Prostate gland (tissue), 2 donors: ENCODE data around the gene GANC. TPM values are rescaled to one million over a fixed set of nuclear protein-coding genes. Genes with fewer than 3 reads are reported as not detected.

ENCODE experiments used
- DNase-seq: peaks from one replicate; pipeline ENCODE4 v3.0.0-alpha.2; 2019; ENCODE audit warnings: low spot score
- H3K27ac ChIP-seq, 2 donors: fragments of 200-600 bp; sonication (generic); 2 replicates each; pipeline ENCODE4 v1.5.1; 2017 to 2019
- H3K27me3 ChIP-seq: fragments of 200-600 bp; sonication (generic); replicated peaks from 2 replicates; pipeline ENCODE4 v1.5.1; 2019; ENCODE audit not compliant: insufficient read depth
- H3K36me3 ChIP-seq, 2 donors: fragments of 200-600 bp; sonication (generic); 1 replicate in 1 of 2; 2 replicates in 1 of 2; pipeline versions ENCODE4 v1.5.1 to v1.8.1; 2017 to 2019
- H3K4me1 ChIP-seq: fragments of 200-600 bp; sonication (generic); replicated peaks from 2 replicates; pipeline ENCODE4 v1.5.1; 2019
- H3K4me3 ChIP-seq, 2 donors: fragments of 200-600 bp; sonication (generic); 2 replicates each; pipeline ENCODE4 v1.5.1; 2017 to 2019
- H3K9me3 ChIP-seq: fragments of 200-600 bp; sonication (generic); 2 replicates; pipeline ENCODE4 v1.5.1; 2017
- CTCF ChIP-seq, 4 experiments: fragments of 200-600 bp in 2 of 4; fragments of 450-650 bp in 2 of 4; sonication (generic) in 2 of 4; IDR thresholded peaks; 1 replicate in 3 of 4; 2 replicates in 1 of 4; pipeline ENCODE4 v1.5.1; 2016 to 2019; ENCODE audit warnings: antibody characterized with exemption in 4 of 4, mild to moderate bottlenecking in 2 of 4, moderate library complexity in 2 of 4
- POLR2A ChIP-seq: fragments of 450-650 bp; IDR thresholded peaks from one replicate; pipeline ENCODE4 v1.6.1; 2016; ENCODE audit warnings: antibody characterized with exemption, mild to moderate bottlenecking
- POLR2AphosphoS5 ChIP-seq: sonication (generic); formaldehyde crosslinking; IDR thresholded peaks from one replicate; pipeline ENCODE4 v1.6.1; 2017; ENCODE audit warnings: antibody characterized with exemption
- WGBS: methylation state at CpG from one replicate; pipeline ENCODE4 v1.1.5; 2018; 5-methylcytosine and 5-hydroxymethylcytosine counted together
- intact Hi-C: fragments of 100-400 bp; cut with DNase I; formaldehyde crosslinking; loops from one replicate; pipeline ENCODE4 v1.14.2; 2022
- total RNA-seq, 2 donors: library from RNA; depleted of rRNA; stranded (reverse); fragments of >200 nt; gene quantifications; one replicate each; pipeline ENCODE4 v1.1.0, GENCODE V29; 2016

Gene GANC
- total RNA-seq, 2 donors from 2014 or later: 10.2 to 38.7 TPM

DNA sequence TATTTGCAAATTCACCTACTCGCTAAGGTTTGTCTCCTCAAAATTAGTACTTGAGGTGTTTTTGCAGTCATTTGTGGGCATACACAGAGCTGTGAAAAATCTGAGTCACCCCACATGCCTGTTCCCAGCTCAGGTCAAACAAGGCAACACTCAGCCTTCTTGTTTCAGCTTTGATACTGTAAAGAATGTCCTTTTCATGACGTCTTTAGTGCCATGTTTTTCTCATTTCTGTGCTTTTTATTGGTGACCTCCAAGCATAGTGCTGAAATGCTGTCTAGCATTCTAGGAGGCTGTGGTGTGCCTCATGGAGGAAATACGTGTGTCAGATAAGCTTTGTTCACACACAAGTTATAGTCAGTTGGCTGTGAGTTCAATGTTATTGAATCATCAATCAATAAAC lies 95.1 kb downstream of the GANC start:
- Histone ChIP-seq H3K4me1 (no peaks in the 10 kb centered on the region), H3K27me3 (no peaks in the 10 kb centered on the region), H3K9me3 (no peaks in the 10 kb centered on the region), H3K27ac (no peak overlapping the region), H3K36me3 (no peaks in the 10 kb centered on the region), H3K4me3 (no peak overlapping the region)
- intact Hi-C loops: no loop called here
- WGBS: 79% methylated on average over 3 of the region's 3 CpGs
- no peak for DNase-seq
- TF ChIP-seq POLR2A (no peak), POLR2AphosphoS5 (no peak), CTCF (IDR thresholded peaks at IDR 0.05) (no peak)

DNA sequence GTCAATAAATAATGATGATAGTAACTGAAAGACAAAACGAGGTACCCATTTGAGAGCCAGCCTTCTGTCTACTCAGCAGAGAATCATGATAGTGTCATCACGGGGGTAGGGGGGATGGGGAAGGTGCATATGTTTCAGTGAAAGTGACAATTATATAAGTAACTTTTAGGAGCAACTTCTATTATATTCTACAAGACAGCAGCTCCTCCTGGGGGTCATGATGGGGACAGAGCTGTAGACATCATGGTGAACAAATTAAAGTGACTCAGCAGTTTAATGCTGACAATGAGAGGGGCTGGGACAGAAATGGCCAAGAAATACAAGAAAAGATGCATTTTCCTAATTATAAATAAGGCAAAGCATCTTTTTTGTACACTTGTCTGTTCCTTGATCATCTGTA lies 98.1 kb downstream of the GANC start:
- no peaks in the 10 kb centered on the region for H3K36me3 ChIP-seq
- H3K27ac ChIP-seq: no peak overlapping the region
- H3K4me1 ChIP-seq: no peaks in the 10 kb centered on the region
- TF ChIP-seq POLR2A (no peak), CTCF (IDR thresholded peaks at IDR 0.05) (no peak), POLR2AphosphoS5 (no peak)
- no peaks in the 10 kb centered on the region for H3K9me3 ChIP-seq
- H3K27me3 ChIP-seq: no peaks in the 10 kb centered on the region
- H3K4me3 ChIP-seq: no peak overlapping the region
- WGBS: 85% methylated on average over 2 of the region's 2 CpGs
- intact Hi-C loops: no loop called here
- DNase-seq: no peak

- Histone ChIP-seq H3K4me1 (no peaks in the 10 kb centered on the region), H3K4me3 (no peak overlapping the region), H3K9me3 (no peaks in the 10 kb centered on the region), H3K36me3 (no peaks in the 10 kb centered on the region), H3K27me3 (no peaks in the 10 kb centered on the region), H3K27ac (no peak overlapping the region)
- 90% methylated on average over 1 of the region's 1 CpG for WGBS
- TF ChIP-seq CTCF (IDR thresholded peaks at IDR 0.05) (no peak), POLR2A (no peak), POLR2AphosphoS5 (no peak)
- intact Hi-C loops: no loop called here
- no peak for DNase-seq
Measured at GRCh38 chr15:42373274-42373673, 100.3 kb downstream of the GANC start.

- WGBS: 88% methylated on average over 4 of the region's 4 CpGs
- intact Hi-C loops: no loop called here
- Histone ChIP-seq H3K9me3 (no peaks in the 10 kb centered on the region), H3K36me3 (no peaks in the 10 kb centered on the region), H3K4me1 (no peaks in the 10 kb centered on the region), H3K27me3 (no peaks in the 10 kb centered on the region), H3K27ac (no peak overlapping the region), H3K4me3 (no peak overlapping the region)
- TF ChIP-seq CTCF (IDR thresholded peaks at IDR 0.05) (no peak), POLR2AphosphoS5 (no peak), POLR2A (no peak)
- DNase-seq: no peak
Measured at GRCh38 chr15:42373936-42374335, 100.9 kb downstream of the GANC start.

DNA sequence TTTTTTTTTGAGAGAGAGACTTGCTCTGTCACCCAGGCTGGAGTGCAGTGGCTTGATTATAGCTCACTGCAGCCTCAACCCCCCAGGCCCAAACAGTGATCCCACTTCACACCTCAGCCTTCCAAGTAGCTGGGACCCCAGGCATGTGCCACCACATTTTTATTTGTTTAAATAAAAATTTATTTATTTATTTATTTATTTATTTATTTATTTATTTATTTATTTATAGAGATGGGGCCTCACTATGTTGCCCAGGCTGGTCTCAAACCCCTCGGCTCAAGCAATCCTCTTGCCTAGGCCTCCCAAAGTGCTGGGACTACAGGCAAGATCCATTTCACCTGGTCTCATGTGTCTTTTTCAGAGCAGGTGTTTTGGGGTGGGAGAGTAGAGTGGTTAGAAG lies 101.8 kb downstream of the GANC start:
- no peak for DNase-seq
- Histone ChIP-seq H3K4me1 (no peaks in the 10 kb centered on the region), H3K27me3 (no peaks in the 10 kb centered on the region), H3K9me3 (no peaks in the 10 kb centered on the region), H3K27ac (no peak overlapping the region), H3K4me3 (no peak overlapping the region), H3K36me3 (no peaks in the 10 kb centered on the region)
- TF ChIP-seq POLR2A (no peak), CTCF (IDR thresholded peaks at IDR 0.05) (no peak), POLR2AphosphoS5 (no peak)
- WGBS: 91% methylated on average over 1 of the region's 1 CpG
- intact Hi-C loops: no loop called here
